WTC11 (cell line): ENCODE data around the gene TMEM41B. TPM values are rescaled to one million over a fixed set of nuclear protein-coding genes. Genes with fewer than 3 reads are reported as not detected.

ENCODE experiments used
- ATAC-seq: fragments of 200-7000 bp; cut with Tn5 transposase; 2 replicates; pipeline ENCODE4 v1.10.0; 2021; ENCODE audit warnings: mild to moderate bottlenecking, moderate library complexity
- CTCF ChIA-PET: fragments of 300-600 bp; sonication (Branson Sonifier 250); formaldehyde crosslinking; loops from one replicate; lab custom pipeline; 2021; ENCODE audit warnings: antibody characterized with exemption; lab: Charles Lee
- POLR2A ChIA-PET: fragments of 350-600 bp; sonication (Branson Sonifier 250); formaldehyde crosslinking; loops from one replicate; lab custom pipeline; 2021; ENCODE audit warnings: antibody characterized with exemption; lab: Charles Lee
- DNase-seq: peaks from one replicate; pipeline ENCODE4 v3.0.0; 2021; ENCODE audit warnings: low spot score
- H3K27ac Mint-ChIP-seq: 2 replicates; pipeline ENCODE4 v1.8.0; 2021; ENCODE audit warnings: mixed read lengths
- H3K27me3 Mint-ChIP-seq: 2 replicates; pipeline ENCODE4 v1.8.0; 2021; ENCODE audit warnings: low read depth, mild to moderate bottlenecking, moderate library complexity, mixed read lengths
- H3K36me3 Mint-ChIP-seq: 2 replicates; pipeline ENCODE4 v1.8.0; 2021; ENCODE audit warnings: mixed read lengths
- H3K4me1 Mint-ChIP-seq: 2 replicates; pipeline ENCODE4 v1.8.0; 2022; ENCODE audit warnings: mixed read lengths
- H3K4me3 Mint-ChIP-seq: 2 replicates; pipeline ENCODE4 v1.8.0; 2021; ENCODE audit warnings: mild to moderate bottlenecking, moderate library complexity, mixed read lengths
- H3K9me3 Mint-ChIP-seq: 2 replicates; pipeline ENCODE4 v1.8.0; 2021; ENCODE audit warnings: mixed read lengths
- CREB1 ChIP-seq: sonication (generic); formaldehyde crosslinking; IDR thresholded peaks from 2 replicates; pipeline ENCODE4 v1.8.0; 2023; ENCODE audit warnings: mild to moderate bottlenecking, missing genetic modification reagents
- E2F4 ChIP-seq: sonication (generic); formaldehyde crosslinking; IDR thresholded peaks from 2 replicates; pipeline ENCODE4 v1.8.1; 2022; ENCODE audit warnings: low read depth, mild to moderate bottlenecking, moderate library complexity, missing genetic modification reagents, borderline replicate concordance
- ELF4 ChIP-seq: sonication (generic); formaldehyde crosslinking; IDR thresholded peaks from 2 replicates; pipeline ENCODE4 v1.8.1; 2022; ENCODE audit warnings: low read depth, mild to moderate bottlenecking, moderate library complexity, missing genetic modification reagents
- FOXP4 ChIP-seq: sonication (generic); formaldehyde crosslinking; IDR thresholded peaks from 2 replicates; pipeline ENCODE4 v1.8.0; 2022; ENCODE audit warnings: mild to moderate bottlenecking, missing genetic modification reagents
- HMGXB4 ChIP-seq: sonication (generic); formaldehyde crosslinking; IDR thresholded peaks from 2 replicates; pipeline ENCODE4 v1.8.1; 2023; ENCODE audit warnings: mild to moderate bottlenecking, moderate library complexity, missing genetic modification reagents
- IRF1 ChIP-seq: sonication (generic); formaldehyde crosslinking; IDR thresholded peaks from 2 replicates; pipeline ENCODE4 v1.8.0; 2023; ENCODE audit warnings: missing genetic modification reagents
- JUN ChIP-seq: sonication (generic); formaldehyde crosslinking; IDR thresholded peaks from 2 replicates; pipeline ENCODE4 v1.8.0; 2023; ENCODE audit warnings: mild to moderate bottlenecking, missing genetic modification reagents
- KAT7 ChIP-seq: sonication (generic); formaldehyde crosslinking; IDR thresholded peaks from 2 replicates; pipeline ENCODE4 v1.8.1; 2023; ENCODE audit warnings: missing genetic modification reagents, mild to moderate bottlenecking, borderline replicate concordance
- MYBL2 ChIP-seq: sonication (generic); formaldehyde crosslinking; IDR thresholded peaks from 2 replicates; pipeline ENCODE4 v1.8.1; 2023; ENCODE audit warnings: mild to moderate bottlenecking, moderate library complexity, missing genetic modification reagents
- NFATC4 ChIP-seq: fragments of 250-450 bp; sonication (Bioruptor Pico); IDR thresholded peaks from 2 replicates; pipeline ENCODE4 v1.9.0; 2021; ENCODE audit warnings: mild to moderate bottlenecking
- OVOL2 ChIP-seq: fragments of 250-450 bp; sonication (Bioruptor Pico); IDR thresholded peaks from 2 replicates; pipeline ENCODE4 v1.9.0; 2021; ENCODE audit warnings: mild to moderate bottlenecking, borderline replicate concordance
- PRDM15 ChIP-seq: sonication (generic); formaldehyde crosslinking; IDR thresholded peaks from 2 replicates; pipeline ENCODE4 v1.8.0; 2022; ENCODE audit warnings: missing genetic modification reagents
- SOX15 ChIP-seq: fragments of 250-450 bp; sonication (Bioruptor Pico); IDR thresholded peaks from 2 replicates; pipeline ENCODE4 v1.9.0; 2021; ENCODE audit warnings: mild to moderate bottlenecking
- TCF7 ChIP-seq: sonication (generic); formaldehyde crosslinking; IDR thresholded peaks from 2 replicates; pipeline ENCODE4 v1.8.0; 2022; ENCODE audit warnings: mild to moderate bottlenecking, low read depth, missing genetic modification reagents, moderate library complexity
- ZBTB21 ChIP-seq: sonication (generic); formaldehyde crosslinking; IDR thresholded peaks from 2 replicates; pipeline ENCODE4 v1.8.1; 2023; ENCODE audit warnings: mild to moderate bottlenecking, missing genetic modification reagents, borderline replicate concordance
- ZNF281 ChIP-seq: sonication (generic); formaldehyde crosslinking; IDR thresholded peaks from 2 replicates; pipeline ENCODE4 v1.8.0; 2023; ENCODE audit warnings: mild to moderate bottlenecking, missing genetic modification reagents
- total RNA-seq: library from RNA; stranded (reverse); gene quantifications from 3 replicates; pipeline ENCODE4 v1.2.3, GENCODE V29; 2021

The TMEM41B gene
- total RNA-seq, 1 experiment from 2014 or later = 45.8 TPM

GRCh38 chr11:9302448-9302847, 11.9 kb downstream of the TMEM41B start (continued):
- TF ChIP-seq ZNF281 (CRISPR knock-in tag) = no peak
- no peak for TF ChIP-seq OVOL2 (CRISPR knock-in tag)
- TF ChIP-seq FOXP4 (CRISPR knock-in tag) = no peak
- no peak for TF ChIP-seq NFATC4
- no peak for TF ChIP-seq KAT7
- no peak for TF ChIP-seq SOX15
- TF ChIP-seq IRF1 (CRISPR knock-in tag) = no peak
- TF ChIP-seq PRDM15 (CRISPR knock-in tag) = no peak

- H3K4me1 Mint-ChIP-seq = peaks cover under 1% of the 10 kb centered on the region
- DNase-seq = no peak
- ATAC-seq = no peak
- H3K27me3 Mint-ChIP-seq = no peaks in the 10 kb centered on the region
- no peak overlapping the region for H3K4me3 Mint-ChIP-seq
- H3K27ac Mint-ChIP-seq = no peak overlapping the region
- no peak for TF ChIP-seq E2F4 (CRISPR knock-in tag)
- POLR2A ChIA-PET = interaction anchor here (0.6 to 0.9 kb wide), 2 partner anchors 9 to 41 kb away, joined by 3 to 5 read pairs; no protein-coding TSS in a partner anchor
- peaks cover 5% of the 10 kb centered on the region; the same call in 1 of the 2 replicates for H3K36me3 Mint-ChIP-seq
- CTCF ChIA-PET = interaction anchor here (0.6 kb wide), 1 partner anchor 536 kb away, joined by 3 read pairs; no protein-coding TSS in a partner anchor
- H3K9me3 Mint-ChIP-seq = no peaks in the 10 kb centered on the region
Measured at GRCh38 chr11:9301720-9302119, 12.7 kb downstream of the TMEM41B start.

- Mint-ChIP-seq H3K27me3 (no peaks in the 10 kb centered on the region), H3K36me3 (peaks cover 13% of the 10 kb centered on the region), H3K9me3 (no peaks in the 10 kb centered on the region), H3K4me3 (no peak overlapping the region), H3K27ac (no peak overlapping the region)
- CTCF ChIA-PET = no interaction called here
- ATAC-seq (no peak), DNase-seq (no peak)
- TF ChIP-seq ZBTB21 (CRISPR knock-in tag) = no peak
- TF ChIP-seq HMGXB4 = no peak
- TF ChIP-seq MYBL2 = no peak
- no peak for TF ChIP-seq JUN
- no peak for TF ChIP-seq ELF4 (CRISPR knock-in tag)
- no peak for TF ChIP-seq TCF7 (CRISPR knock-in tag)
- no peak for TF ChIP-seq CREB1 (CRISPR knock-in tag)
- TF ChIP-seq, all 79 proteins: peak for 0
- POLR2A ChIA-PET = interaction anchor here (0.7 kb wide), 2 partner anchors 123 to 360 kb away, joined by 5 read pairs; no protein-coding TSS in a partner anchor
- H3K4me1 Mint-ChIP-seq = no peaks in the 10 kb centered on the region
Measured at GRCh38 chr11:9293646-9294045, 20.7 kb downstream of the TMEM41B start.
